NCI-H226 (cell line): ENCODE data around the gene C1orf198.

Experiments
- DNase-seq: peaks from one replicate; pipeline ENCODE4 v3.0.0-alpha.2; 2015

The C1orf198 gene

DNA sequence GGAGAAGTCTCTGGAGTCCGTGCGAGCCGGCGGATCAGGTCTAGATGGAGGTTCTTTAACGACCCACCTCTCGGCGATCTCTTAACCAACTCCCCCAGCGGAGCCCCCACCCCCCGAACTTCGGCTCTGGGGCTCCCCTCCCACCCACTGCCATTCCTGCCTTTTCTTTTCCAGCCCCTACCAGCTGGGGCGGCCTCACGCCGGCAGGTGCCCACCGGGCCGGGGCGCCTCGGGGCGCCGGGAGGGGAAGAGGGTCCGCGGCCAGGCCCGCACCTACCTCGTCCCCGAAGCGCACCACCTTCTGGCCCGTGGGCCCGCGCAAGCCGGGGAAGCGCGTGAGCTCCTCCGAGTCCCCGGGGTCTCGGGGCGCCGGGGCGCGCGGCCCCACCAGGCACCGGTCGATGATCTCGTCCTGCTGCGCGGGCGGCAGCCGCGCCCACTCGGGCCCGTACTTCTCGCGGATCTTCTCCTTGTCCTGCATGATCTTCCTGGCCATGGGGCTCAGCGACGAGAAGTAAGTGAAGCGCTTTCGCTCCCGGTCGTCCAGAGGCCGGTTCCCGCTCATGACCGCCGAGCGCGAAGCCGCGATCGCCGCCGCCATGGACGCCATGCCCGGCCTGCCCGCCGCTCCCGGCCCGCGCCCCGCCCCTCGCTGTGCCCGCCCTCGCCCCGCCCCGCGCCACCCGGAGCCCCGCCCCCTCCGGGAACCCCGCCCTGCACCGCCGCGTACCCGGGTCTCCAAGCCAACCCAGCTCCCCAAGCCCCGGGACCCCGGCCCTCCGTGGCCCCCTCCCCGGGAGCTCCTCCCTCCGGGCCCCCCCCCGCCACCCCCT, at the start of gene C1orf198:
Gene C1orf198 (minus strand): TSS at position 619 of the 833 bp plus-strand sequence. CDS start 9 bp downstream, at position 610.
- peak; percentile 7 for DNase-seq

GRCh38 chr1:230917284-230918135, 49.2 kb upstream of the C1orf198 start:
- no peak for DNase-seq

- DNase-seq = no peak
These were observed 48.4 kb upstream of the C1orf198 start for GRCh38 chr1:230916587-230917283.

- no peak for DNase-seq
These were observed 46.8 kb upstream of the C1orf198 start for GRCh38 chr1:230915078-230915477.

GRCh38 chr1:230913496-230913895, 45.2 kb upstream of the C1orf198 start:
- no peak for DNase-seq

- no peak for DNase-seq
These were observed 42.4 kb upstream of the C1orf198 start for GRCh38 chr1:230910755-230911117.

DNA sequence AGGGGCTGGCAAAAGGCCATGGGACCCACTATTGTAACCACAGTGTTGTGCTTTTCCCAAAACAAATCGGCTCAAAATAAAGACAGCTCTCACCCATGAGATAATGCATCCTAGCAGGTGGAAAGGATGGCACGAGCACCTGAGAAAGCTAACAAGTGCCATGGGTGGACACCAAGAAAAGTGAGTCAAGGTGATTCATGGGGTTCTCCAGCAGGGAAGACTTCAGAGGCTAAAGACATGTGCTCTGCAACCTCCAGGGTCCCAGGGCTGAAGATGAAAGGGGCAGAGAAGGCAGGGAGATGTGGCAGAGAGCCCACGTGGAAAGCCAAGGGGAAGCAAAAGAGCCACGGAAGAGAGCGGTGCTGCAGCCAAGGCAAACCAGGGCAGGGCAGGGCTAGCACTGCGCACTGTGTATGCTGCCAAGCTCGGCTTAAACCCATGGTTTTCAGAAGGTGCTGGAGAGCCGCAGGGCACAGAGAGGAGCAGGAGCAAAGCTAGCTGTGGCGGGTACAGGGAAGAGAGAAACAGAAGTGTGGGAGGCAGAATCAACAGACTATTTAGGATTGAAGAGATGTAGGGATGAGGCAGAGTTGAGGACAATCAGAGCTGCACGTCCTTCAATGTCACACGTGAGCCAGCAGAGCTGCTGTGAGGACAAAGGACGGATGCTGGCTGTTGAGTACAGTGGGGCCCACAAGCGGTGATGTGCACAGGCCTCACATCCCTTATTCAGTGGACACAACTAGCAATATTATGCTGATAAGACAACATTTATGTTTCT, 41.8 kb upstream of the C1orf198 start:
- DNase-seq = no peak

DNA sequence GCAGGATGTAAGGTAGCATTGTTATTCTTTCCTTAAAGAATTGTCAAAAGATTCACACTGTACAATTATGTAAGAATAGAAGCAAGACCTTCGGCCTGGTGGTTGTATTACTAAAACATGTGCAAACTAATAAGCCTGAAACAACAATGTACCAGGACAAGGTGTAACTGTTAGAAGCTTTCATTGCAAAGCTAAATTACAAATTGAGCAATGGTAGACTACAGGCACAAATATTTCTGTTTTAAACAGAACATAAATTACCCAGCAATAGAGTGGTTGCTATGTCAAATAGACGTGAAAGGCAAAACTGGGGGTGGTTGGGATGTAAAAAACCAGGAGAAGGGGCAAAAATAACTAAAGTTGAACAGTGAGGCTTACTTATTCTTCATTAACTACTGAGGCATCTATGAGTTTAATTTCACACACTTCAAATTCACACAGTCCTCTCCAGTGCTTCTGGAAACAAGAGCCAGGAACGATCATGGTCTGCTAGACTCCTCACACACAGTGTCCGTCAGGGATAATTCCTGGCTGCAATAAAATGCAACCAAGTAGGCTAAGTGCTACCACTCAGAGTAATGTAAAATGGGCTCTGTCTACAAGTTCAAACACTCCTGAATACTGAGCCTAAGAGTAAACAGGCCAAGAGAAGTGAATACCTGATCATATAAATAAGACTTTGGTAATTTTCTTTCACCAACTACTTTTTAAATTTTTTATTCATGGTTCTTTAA, 39.3 kb upstream of the C1orf198 start:
- no peak for DNase-seq

- DNase-seq = no peak
These were observed 37.9 kb upstream of the C1orf198 start for GRCh38 chr1:230906226-230906625.

DNA sequence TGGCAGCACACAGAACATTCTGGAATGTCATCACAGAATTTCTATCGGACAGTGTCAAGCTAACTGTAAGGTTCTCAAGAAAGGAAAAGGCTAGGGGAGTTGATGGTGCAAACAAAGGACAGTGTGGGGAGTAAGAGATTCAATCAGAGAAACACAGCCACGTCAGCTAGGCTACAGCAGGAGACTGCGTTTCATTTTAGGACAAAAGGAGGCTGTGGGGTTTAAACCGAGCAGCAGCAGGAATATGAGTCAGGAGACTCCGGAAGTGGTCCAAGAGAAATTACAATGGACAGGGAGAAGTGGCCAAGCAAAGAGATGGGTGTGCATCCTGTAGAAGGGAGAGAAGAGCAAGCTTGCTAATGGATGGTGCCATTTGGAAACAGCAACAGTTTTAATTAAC, 37.4 kb upstream of the C1orf198 start:
- DNase-seq = no peak

GRCh38 chr1:230902349-230902923, 34.1 kb upstream of the C1orf198 start:
- no peak for DNase-seq

GRCh38 chr1:230901671-230902070, 33.4 kb upstream of the C1orf198 start:
- no peak for DNase-seq

DNA sequence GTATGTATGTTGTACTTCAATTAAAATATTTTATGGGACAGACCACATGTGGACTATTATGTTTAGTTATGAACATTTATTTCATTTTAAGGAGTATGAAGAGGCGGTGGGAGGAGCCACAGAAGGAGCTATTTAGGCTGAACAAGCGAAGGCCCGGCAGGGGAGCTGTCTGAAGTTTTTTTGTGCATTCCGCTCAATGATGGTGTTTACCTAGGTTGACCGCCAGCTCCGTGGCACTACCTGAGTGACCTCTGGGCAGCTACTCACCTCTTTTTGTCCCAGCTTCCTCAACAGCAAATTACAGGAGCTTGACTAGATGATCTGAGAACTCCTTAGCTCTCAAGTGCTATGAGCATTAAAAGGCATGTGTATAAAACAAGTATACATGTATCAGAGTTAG, 32.7 kb upstream of the C1orf198 start:
- no peak for DNase-seq

DNA sequence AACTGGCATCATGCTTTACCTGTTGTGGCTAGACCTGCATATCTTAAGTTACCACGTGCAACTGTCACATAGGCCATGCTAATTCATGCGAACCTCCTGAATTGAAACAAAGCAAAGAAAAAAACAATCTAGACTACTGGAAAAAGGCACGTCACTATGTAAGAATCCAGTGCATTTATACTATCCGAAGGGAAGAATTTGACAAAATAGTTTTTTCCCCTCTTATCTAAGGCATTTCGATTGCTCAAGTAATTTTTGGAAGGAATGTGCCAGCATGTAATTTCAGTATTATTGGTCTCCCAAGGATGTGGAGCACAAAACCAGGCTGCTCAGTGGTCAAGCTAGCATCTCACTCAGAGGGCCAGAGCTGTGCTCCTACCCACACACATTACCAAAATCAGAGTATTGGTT, 31.5 kb upstream of the C1orf198 start:
- DNase-seq = peak; percentile 83

DNA sequence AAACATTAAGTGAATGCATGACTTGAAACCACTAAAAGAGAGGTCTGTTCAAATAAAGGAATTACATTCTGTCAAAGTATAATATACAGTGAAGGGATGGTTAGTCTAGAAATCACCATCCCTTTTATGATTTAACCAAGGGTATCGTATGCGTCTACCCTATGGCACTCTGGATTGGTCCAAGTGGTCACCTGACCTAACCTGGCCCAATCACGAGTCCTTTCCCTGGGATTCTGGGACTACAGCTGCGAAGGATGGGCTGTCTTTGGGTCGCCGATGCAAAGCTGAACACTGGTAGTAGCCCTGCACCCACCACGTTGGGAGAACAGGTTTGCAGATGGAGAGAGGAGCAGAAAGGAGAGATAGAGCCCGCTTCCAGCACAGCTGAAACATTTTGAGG, 30.4 kb upstream of the C1orf198 start:
- no peak for DNase-seq

DNA sequence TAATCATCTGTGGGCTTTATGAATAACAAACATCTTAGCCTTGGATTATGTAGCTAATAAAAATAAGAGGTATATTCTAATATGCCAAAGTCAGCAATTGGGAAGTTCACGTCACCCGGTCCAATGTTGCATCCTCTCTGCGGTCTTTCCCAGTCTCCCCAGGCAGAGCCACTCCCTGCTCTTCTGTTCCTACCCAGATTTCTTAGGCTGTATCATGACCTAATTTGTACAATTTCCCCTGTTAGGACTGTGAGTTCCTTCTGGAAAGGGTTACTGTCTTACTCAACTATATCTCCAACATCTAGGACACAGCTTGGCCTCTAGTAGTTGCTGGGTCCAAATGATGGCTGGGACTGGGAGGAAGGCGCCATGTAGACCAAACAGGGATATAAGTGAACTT, 29.8 kb upstream of the C1orf198 start:
- DNase-seq = no peak

- DNase-seq = no peak
These were observed 28.5 kb upstream of the C1orf198 start for GRCh38 chr1:230896779-230897178.

- DNase-seq = no peak
These were observed 27.1 kb upstream of the C1orf198 start for GRCh38 chr1:230895452-230895851.

GRCh38 chr1:230894664-230895063, 26.3 kb upstream of the C1orf198 start:
- DNase-seq = no peak

GRCh38 chr1:230894032-230894431, 25.7 kb upstream of the C1orf198 start:
- DNase-seq = no peak

GRCh38 chr1:230892018-230892491, 23.7 kb upstream of the C1orf198 start:
- no peak for DNase-seq
